Amygdala (tissue), 56 donors: ENCODE measurements around the gene ANK3.

Experiments used
- DNase-seq, 56 donors: peaks; one replicate each; lab custom pipeline; 2025; lab: John Stamatoyannopoulos, UW

Gene ANK3

GRCh38 chr10:60123668-60124067 is 266.0 kb downstream of the ANK3 start:
- DNase-seq = no peak

- DNase-seq = no peak
Observed at GRCh38 chr10:60123172-60123571, 266.5 kb downstream of the ANK3 start.

DNA sequence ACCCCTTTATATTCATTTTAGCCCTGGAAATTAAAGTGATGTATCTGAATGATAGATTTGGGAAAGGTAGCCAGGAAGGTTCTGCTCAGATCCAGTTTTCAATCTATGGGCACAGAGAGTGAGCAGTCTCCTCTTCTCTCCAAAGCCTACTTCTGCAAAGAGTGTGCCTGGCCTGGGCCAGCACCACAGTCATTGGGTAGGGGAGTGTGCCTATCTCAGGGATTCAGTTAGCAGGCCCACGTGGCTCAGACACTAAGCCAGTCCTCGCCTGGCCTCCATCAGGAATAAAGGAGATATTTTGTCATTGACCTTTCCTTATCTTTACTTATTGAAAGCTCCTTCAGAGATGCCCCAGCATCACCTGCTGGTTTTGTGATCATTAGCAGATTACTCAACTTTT is 267.5 kb downstream of the ANK3 start:
- no peak for DNase-seq

- DNase-seq = no peak
Observed at GRCh38 chr10:60114765-60115586, 274.7 kb downstream of the ANK3 start.

- no peak for DNase-seq
Observed at GRCh38 chr10:60110739-60111138, 278.9 kb downstream of the ANK3 start.

- DNase-seq = no peak
Observed at GRCh38 chr10:60107308-60107976, 282.2 kb downstream of the ANK3 start.

- no peak for DNase-seq
Observed at GRCh38 chr10:60105295-60105695, 284.4 kb downstream of the ANK3 start.

DNA sequence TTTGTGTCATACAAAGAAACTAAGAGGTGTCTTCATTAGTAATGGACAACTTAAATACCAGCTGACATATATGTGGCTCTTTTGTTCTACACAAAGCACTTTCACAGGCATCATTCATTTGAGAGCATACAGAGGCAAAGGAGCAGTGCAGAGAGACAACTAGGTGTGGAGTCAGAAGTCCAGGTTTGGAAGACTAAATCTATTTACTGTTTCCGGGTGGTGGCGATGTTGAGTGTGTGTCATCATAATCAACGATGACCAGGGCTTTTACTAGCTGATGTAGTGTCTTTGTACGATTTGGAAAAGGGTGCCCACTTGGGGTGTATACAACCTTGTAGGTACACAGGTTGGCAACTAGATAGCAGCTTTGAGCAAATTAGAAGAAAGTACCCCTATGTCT is 287.9 kb downstream of the ANK3 start:
- DNase-seq = no peak

DNA sequence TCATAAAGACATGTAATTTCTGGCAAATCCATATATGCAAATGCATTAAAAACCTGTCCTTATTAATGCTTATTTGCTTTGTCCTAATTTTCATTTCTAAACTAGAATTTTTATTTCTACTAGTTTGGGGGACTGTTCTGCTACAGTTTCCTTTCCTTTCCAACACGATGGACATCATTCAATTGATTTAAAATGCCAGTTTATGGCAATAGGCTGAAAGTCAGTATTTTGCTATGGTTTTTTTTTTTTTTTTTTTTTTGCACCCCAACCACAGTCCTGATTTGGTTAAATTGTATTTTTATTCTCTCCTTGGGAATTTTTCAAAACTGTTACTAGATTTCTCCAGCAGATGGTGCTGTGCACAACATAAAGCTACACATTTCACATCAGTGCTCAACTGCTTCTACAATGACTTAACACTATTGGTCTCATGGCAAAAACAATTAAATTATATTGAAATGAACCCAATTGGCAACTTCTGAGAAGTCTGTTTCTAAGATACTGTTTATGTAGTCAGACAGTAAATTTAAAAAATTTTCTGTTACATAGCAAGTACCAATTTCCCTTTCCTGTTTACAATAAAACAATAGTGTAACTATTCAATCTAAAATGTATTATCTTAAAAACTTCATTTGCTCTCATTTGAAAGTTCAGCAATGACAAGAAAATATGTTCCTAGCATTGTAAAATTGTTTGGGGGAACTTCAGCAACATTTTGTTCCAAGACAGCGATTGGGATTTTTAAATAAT is 289.5 kb downstream of the ANK3 start:
- peak in 4 of 56 donors; percentile 1 to 45 (median 14) for DNase-seq

- DNase-seq = peak in 2 of 56 donors; percentile 0 to 2
Observed at GRCh38 chr10:60098677-60099601, 290.7 kb downstream of the ANK3 start.

GRCh38 chr10:60096761-60097513 is 292.7 kb downstream of the ANK3 start:
- no peak for DNase-seq

GRCh38 chr10:60093317-60093716 is 296.4 kb downstream of the ANK3 start:
- DNase-seq = peak in 1 of 56 donors; percentile 4

DNA sequence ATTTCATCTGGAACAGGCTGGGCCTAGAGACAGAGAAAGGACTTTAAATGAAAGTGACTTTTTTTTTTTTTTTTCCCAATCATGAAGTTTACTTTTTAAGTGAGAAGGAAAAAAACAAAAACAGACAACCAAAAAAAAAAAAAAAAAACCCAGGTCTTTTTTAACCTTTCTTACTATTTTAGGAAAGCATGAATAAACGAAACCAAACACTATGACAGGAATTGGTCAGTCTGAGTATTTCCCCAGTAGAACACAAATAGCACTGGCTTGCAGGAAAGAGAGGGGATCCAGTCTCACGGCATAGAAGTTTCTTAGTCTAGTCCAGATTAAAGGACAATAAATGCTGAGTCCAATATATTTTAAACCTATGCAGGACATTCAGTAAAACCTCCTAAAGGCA is 302.8 kb downstream of the ANK3 start:
- DNase-seq = no peak

- DNase-seq = no peak
Observed at GRCh38 chr10:60086421-60086820, 303.3 kb downstream of the ANK3 start.

DNA sequence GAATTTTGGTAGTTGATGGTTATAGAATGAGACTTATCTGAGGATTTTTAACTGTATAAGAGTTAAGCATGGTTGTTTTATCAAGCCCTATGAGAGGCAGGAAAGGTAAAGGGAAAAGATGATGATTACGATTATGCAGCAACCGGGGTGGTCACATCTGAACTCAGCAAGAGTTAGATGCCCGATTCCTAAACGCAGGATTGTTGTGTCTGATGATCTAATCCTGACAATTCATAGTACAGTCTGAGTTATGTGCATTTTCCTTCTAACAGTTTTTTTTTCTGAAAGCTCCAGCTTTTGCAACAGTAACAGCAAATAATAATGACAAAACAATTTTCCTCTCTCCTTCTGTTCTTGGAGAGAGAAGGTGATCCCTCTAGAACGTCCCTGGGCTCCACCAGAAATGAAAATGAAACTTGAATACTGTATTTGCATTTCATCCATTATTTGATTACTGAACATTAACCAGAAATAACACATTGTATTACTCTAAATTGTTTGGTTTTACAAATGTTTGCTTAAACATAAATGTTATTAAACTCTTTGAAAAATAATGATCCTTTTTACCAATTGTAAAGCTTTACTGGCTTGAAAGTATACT is 306.8 kb downstream of the ANK3 start:
- no peak for DNase-seq

DNA sequence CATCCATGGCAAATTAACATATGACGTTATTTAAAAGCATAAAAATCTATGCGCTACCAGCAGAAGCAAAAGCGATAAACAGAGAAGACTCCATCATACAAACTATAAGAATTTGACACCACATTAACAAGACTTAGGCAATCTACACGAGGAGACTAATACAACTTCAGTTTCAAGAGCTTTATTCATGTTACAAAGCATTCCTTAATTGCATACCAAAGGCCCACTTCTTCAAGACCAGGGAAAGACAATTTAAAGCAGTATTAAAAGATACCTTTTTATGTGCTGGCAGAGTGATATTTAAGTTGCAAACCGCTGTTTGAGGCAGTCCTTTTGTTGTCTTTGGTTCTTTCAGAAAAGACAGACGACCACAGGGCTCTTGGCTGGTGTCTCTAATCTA is 307.3 kb downstream of the ANK3 start:
- DNase-seq = no peak

GRCh38 chr10:60073781-60074656 is 315.7 kb downstream of the ANK3 start:
- DNase-seq = no peak

DNA sequence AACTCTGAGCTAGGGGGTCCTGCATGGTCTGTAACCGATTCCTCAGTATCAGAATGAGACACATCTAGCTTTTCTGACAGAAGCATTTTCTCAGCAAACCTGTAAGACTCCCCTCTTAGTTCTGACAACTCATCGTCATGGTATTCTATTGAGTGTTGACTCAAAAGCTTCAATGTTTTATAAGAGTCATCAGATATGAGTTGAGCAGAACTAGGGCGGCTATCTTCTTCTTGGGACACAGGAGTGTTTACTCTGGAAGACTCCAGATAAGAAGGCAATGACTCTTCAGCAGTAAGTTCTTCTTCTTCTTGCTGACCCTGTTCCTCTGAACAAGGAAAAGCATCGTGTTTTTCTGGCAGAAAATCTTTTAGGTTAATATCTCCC is 316.3 kb downstream of the ANK3 start:
- no peak for DNase-seq
